GM18526 (cell line): ENCODE measurements around the gene TRMT112.
A peak's percentile ranks its signal among the peaks of the same experiment; 100 is the strongest.

ENCODE experiments used
- POLR2A ChIP-seq: IDR thresholded peaks from 3 replicates; pipeline ENCODE4 v1.6.1; 2011; ENCODE audit not compliant: insufficient read length; ENCODE audit errors: extremely low read depth

Gene TRMT112

DNA sequence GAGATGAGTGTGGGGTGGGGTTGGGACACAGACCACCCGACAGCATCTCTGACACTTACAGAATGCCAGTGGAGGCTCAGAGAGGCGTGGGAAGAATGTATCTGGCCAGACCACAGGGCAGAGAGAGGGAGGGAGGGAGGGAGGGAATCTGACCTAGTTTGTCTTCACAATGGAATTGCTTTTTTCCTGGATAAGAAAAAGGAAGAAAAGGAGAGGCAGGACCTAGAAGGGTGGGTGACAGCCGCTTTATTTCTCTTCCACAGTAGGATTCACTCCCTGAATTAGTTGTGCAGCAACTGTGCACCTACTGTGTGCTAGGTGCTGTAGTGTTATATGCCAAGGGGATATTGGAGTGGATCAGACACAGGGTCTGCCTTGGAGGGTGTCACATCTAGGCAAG is 22.6 kb downstream of the TRMT112 start:
- TF ChIP-seq POLR2A, result no peak

DNA sequence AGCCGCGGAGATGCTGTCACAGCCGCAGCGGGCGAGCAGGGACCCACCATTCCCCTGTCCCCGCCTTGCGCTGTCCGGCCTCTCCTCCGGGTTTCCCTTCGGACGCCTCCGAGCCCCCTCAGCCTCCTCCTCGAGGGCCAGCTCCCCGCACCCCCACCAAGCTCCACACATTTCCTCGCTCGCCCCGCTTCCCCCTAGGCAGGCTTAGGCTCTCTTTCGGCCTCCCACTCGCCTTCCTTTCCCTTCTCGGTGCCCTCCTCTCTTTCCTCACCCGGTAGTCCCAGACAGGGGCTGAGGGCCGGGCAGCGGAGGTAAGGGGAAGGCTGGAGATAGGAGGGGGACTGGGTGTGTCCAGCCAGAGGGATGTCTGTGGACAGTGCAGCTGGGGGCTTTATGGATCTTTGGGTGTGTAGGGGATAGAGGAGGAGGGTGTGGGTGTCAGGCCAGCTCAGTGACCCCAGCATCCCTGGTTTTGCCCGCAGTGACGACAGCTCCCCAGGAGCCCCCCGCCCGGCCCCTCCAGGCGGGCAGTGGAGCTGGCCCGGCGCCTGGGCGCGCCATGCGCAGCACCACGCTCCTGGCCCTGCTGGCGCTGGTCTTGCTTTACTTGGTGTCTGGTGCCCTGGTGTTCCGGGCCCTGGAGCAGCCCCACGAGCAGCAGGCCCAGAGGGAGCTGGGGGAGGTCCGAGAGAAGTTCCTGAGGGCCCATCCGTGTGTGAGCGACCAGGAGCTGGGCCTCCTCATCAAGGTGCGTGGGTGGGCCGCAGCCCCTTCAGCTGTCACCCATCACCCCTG is 24.7 kb downstream of the TRMT112 start:
- no peak for TF ChIP-seq POLR2A

DNA sequence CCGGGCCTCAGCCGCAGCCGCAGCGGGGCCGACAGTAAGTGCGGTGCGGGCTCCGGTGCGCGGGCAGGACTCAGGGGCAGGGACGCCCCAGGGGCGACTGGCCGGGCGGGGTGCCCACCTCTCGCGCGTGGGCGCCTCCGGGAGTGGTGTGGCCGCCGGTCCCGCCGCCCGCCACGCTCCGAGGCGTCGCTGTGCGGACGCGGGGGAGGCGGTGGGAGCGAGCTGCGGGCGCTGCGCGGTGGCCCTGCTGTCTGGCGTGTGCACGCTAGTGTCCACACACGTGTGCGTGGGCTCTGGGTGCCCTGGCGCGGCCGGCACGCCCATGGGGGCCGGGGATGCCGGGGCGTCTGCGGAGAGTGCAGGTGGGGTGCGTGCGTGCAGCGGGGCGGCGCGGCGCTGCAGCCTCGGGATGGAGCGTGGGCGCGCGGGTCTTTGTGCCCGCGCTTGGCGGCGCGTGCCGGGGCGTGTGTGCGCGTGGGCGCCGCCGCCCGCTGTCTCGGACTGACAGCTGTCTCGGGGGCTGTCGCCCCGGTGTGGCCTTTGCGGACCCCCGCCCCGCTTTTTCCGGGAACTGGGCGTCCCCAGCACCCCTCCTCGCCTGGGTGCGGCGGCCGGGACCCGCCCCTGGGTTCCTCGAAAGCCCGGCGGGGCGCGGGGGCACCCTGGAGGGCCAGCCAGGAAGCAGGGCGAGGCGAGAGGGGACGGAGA is 25.5 kb downstream of the TRMT112 start:
- no peak for TF ChIP-seq POLR2A

DNA sequence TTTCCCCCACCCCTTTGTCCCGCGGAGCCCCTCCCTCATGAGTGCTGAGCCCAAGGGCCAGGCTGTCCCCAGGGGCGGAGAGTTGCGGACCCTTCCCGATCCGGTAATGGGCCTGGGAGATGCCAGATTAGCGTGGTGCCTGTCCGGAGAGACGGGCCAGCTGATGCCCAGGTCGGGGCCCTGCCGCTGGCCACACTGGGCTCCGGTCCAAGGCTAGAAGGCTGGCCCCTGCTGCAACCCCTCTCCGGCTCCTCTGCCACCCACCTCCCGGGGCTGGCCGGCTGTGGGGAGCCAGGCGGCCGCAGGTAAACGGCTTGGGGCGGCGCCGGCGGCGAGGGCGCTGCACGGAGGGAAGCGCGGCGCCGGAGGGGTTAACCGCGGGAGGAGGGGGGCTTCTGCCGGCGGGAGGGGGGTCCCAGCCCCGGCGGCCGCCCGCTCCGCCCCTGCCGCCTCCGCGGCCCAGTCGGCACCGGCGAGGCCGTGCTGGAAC is 26.1 kb downstream of the TRMT112 start, which contains the start of gene KCNK4:
TSS of gene KCNK4 (plus strand) at position 41 of the 490 bp plus-strand sequence. CDS start 1,717 bp downstream, outside the sequence.
- no peak for TF ChIP-seq POLR2A

DNA sequence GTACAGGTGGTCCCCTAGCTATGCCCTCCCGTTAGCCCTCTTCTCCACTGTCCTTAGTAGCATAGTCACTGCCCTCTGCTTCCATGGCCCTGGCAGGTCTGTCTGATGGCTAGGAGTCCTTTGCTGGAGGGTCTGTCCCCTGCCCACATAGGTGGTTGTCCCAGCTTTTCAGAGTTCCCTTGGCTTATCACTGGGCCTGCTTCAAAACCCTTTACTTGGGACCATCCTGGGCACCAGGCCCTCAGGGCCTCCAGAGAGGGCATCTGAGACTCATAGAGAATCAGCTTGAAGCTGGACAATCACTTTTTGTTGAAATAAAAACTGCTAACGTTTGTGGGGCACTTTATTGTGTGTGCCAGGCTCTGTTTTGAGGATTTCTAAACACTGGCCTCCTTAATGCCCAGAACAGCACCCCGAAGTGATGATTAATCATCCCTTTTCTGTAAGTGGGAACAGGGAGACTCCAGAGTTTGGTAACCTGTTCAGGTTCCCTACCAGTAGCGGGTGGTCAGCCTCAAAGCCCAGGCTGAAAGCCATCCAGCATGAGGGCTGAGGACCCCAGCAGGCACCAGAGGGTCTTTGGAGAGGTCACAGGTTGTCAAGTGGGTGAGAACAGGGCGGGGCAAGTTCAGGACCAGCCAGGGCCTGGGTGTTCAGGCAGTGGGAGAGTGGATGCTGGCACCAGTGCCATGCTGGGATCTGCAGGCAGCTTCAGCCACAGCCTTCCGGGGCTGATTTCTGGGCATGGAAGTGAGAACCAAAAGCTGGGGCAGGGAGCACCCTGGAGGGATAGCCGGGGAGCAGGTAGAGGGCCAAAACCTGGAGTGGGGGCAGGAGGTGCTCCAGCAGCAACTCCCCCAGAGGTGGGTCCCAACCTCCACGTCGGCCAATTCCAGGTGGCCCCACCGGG is 26.8 kb downstream of the TRMT112 start:
- no peak for TF ChIP-seq POLR2A

DNA sequence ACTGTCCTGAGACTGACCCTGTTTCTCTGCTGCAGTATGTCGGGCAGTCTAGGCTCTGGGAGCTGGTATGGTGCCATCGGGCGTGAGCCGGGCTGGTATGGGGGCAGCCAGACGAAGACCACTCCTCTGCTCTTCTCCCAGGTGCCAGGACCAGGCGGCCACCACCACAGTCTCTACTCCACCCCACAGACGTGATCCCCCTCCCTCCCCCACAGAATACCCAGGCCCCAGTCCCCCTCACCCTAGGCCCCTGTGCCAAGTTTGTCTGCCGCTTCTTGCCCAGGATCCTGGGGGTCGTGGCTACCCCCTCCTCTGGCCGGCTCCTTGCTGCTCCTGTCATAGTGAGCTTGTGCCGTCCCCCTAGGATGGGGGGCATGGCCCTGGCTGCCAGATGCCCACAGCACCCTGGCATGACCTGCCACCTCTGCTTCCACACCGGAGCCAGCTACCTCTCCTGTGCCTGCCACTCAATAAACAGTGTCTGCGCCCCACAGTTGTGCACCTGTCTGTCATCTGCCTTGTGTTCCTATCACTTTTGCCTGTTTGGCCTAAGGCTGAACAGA is 28.3 kb downstream of the TRMT112 start:
- TF ChIP-seq POLR2A, result no peak

DNA sequence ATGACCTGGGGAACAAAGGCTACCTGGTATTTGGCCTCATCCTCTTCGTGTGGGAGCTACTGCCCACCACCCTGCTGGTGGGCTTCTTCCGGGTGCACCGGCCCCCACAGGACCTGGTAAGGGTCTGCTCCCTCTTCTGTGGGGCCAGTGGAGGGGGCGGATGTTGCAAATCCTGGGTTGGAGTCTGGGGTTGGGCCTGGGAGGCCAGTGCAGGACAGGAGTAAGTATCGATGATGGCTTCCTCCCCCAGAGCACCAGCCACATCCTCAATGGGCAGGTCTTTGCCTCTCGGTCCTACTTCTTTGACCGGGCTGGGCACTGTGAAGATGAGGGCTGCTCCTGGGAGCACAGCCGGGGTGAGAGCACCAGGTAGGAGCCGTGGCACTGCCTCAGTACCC is 29.0 kb downstream of the TRMT112 start:
- no peak for TF ChIP-seq POLR2A

DNA sequence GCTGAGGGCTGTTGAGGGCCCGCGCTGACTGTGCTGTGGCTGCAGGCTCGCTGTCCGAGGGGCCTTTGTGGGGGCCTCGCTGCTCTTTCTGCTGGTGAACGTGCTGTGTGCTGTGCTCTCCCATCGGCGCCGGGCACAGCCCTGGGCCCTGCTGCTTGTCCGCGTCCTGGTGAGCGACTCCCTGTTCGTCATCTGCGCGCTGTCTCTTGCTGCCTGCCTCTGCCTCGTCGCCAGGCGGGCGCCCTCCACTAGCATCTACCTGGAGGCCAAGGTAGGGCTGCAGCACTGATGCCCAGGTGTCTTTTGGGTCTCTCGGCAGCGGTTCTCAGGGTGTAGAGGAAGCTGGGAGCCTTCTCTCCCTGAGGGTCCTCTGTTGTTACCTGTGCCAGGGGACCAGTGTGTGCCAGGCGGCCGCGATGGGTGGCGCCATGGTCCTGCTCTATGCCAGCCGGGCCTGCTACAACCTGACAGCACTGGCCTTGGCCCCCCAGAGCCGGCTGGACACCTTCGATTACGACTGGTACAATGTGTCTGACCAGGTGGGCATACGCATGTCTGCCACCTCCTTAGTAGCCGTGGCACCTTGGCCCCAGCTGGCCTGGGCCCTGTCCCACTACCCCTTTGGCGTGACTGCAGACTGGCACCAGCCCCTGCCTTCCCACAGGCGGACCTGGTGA is 29.5 kb downstream of the TRMT112 start:
- no peak for TF ChIP-seq POLR2A

DNA sequence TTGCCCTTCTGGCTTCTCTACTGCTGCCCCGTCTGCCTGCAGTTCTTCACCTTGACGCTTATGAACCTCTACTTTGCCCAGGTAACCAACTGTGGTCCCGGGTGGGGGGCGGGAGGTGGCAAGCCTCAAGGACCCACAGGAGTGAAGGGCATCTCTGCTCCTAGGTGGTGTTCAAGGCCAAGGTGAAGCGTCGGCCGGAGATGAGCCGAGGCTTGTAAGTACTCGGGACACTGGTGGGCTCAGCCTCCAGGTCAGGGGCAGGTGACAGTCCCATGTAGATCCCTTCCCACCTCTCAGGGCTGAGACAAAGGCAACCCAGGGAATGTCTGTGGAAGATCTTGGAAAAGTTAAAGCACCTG is 30.6 kb downstream of the TRMT112 start:
- TF ChIP-seq POLR2A, result no peak

DNA sequence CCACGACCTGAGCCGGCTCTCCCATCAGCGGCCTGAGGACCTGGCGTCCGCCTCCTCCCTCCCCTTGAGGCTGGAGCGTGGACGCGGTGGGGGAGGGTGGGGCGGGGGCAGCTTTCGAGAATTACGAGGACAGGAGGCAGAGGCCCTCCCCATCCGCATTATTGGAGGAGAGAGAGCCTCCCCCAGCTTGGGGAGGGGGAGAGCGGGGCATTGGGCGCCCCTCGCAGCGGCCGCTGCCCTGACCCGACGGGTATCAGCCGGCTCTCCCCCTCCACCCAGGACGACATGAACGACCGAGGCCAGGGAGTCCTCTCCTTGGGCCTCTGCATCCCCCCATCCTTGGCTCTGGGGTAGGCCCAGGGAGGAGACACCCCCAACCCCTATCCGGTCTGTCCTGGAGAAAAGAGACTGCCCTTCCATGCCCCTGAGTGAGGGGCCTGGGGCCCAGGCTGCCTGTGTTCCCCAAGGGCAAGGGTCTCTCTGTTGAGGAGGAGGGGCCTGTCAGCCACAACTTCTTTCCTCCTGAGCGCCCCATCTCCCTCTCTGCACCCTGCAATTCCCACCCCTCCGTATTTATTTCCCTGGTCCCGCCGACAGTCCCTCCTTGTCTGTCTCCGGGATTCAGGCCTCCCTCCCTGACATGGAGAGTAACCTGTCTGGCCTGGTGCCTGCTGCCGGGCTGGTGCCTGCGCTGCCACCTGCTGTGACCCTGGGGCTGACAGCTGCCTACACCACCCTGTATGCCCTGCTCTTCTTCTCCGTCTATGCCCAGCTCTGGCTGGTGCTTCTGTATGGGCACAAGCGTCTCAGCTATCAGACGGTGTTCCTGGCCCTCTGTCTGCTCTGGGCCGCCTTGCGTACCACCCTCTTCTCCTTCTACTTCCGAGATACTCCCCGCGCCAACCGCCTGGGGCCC is 31.2 kb downstream of the TRMT112 start:
- TF ChIP-seq POLR2A, result peak; percentile 11

DNA sequence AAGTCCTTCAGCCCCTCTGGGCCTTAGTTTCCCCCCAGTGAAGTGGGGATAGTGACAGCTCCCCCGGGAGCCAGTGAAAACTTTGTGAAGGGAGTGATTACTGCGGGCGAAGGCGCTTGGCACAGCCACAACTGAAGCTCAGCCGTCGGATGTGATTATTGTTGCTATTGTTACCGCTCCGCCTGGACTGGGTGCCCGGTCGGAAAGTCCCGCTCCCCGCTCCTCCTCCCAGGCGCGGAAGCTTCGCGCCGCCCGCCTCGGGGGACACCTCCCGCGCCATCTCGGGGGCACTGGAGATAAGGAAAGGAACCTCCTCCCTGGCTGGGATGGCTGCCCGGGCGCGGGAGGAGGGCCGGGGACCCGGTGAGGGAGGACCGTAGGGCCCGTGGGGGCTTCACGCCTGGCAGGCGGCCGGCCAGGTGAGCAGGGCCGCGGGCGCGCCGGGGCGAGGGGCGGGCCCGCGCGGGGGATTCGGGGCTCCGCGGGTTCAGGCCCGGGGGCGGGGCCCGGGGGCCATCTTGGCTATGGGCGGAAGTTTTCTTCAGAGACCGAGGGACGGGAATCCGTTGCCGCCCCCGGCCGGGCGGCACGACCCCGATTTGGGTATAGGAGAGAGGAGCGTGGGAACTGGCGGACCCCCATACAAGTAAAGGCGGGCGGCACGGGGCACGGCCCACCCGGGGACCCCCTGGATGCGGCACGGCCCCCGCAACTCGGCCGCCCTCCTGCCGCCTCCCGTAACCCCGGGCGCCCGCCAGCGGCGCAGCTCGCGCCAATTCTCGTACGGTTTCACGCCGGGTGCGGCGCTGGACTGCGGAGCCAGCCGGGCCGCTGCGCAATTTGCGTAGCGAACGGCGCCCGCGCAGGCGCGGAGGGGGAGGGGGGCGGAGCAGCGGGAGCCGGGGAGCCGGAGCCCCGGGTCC is 32.1 kb downstream of the TRMT112 start, which contains the start of gene GPR137:
TSS of gene GPR137 (plus strand) at position 887 of the 923 bp plus-strand sequence. CDS start 677 bp downstream, outside the sequence.
- TF ChIP-seq POLR2A, result peak; percentile 11
